ENCODE results near the gene CDK8.

The CDK8 gene

DNA sequence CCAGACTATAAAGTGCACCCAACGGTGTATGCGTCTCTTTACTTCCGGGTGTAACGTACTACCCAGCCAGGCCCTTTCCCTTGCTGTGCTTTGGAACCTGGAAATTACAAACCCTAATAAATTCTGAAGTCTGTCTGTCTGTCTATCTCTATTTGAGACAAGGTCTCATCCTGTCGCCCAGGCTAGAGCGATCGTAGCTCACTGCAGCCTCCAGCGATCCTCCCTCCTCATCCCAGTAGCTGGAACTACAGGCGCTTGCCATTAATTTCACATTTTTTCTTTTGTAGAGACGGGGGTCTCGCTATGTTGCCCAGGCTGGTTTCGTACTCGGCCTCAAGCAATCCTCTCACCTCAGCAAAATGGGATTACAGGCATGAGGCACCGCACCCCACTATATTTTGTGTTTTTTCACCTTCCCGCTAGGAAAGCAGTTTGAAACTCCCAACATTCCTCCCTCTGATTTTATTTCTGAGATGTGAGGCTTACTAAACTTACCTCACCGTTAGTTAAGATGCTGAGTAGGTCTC, 31.3 kb upstream of the CDK8 start:
- TF ChIP-seq BACH2 (CRISPR knock-in tag; IDR thresholded peaks at IDR 0.05; ENCODE audit: borderline replicate concordance) (no peak), ZFP3 (CRISPR knock-in tag; IDR thresholded peaks at IDR 0.05) (no peak), ZC3H10 (CRISPR knock-in tag; IDR thresholded peaks at IDR 0.05) (no peak), GLIS3 (CRISPR knock-in tag; IDR thresholded peaks at IDR 0.05) (no peak), ZNF8 (CRISPR knock-in tag; IDR thresholded peaks at IDR 0.05) (no peak), ZFP30 (CRISPR knock-in tag; IDR thresholded peaks at IDR 0.05) (no peak), PPARA (CRISPR knock-in tag; IDR thresholded peaks at IDR 0.05; ENCODE audit: borderline replicate concordance) (no peak), TCF4 (CRISPR knock-in tag; IDR thresholded peaks at IDR 0.05; ENCODE audit: borderline replicate concordance) (no peak), ARNTL (CRISPR knock-in tag; IDR thresholded peaks at IDR 0.05; ENCODE audit: borderline replicate concordance, low read depth) (no peak), CSDC2 (CRISPR knock-in tag; IDR thresholded peaks at IDR 0.05) (no peak; the same call in 1 of the 2 replicates), SNAI2 (CRISPR knock-in tag; IDR thresholded peaks at IDR 0.05) (no peak), ESRRG (CRISPR knock-in tag; IDR thresholded peaks at IDR 0.05) (no peak), TSHZ2 (CRISPR knock-in tag; IDR thresholded peaks at IDR 0.05) (no peak), ZNF565 (CRISPR knock-in tag; conservative IDR thresholded peaks at IDR 0.05; ENCODE audit: low read depth) (no peak), OSR1 (CRISPR knock-in tag; IDR thresholded peaks at IDR 0.05) (no peak), RARB (CRISPR knock-in tag; IDR thresholded peaks at IDR 0.05) (no peak), ZNF70 (CRISPR knock-in tag; IDR thresholded peaks at IDR 0.05) (no peak)
- TF ChIP-seq, protein P1, sequence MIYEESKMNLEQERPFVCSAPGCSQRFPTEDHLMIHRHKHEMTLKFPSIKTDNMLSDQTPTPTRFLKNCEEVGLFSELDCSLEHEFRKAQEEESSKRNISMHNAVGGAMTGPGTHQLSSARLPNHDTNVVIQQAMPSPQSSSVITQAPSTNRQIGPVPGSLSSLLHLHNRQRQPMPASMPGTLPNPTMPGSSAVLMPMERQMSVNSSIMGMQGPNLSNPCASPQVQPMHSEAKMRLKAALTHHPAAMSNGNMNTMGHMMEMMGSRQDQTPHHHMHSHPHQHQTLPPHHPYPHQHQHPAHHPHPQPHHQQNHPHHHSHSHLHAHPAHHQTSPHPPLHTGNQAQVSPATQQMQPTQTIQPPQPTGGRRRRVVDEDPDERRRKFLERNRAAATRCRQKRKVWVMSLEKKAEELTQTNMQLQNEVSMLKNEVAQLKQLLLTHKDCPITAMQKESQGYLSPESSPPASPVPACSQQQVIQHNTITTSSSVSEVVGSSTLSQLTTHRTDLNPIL (CRISPR knock-in tag; IDR thresholded peaks at IDR 0.05; ENCODE audit: low read depth): no peak
- TF ChIP-seq, protein P2, sequence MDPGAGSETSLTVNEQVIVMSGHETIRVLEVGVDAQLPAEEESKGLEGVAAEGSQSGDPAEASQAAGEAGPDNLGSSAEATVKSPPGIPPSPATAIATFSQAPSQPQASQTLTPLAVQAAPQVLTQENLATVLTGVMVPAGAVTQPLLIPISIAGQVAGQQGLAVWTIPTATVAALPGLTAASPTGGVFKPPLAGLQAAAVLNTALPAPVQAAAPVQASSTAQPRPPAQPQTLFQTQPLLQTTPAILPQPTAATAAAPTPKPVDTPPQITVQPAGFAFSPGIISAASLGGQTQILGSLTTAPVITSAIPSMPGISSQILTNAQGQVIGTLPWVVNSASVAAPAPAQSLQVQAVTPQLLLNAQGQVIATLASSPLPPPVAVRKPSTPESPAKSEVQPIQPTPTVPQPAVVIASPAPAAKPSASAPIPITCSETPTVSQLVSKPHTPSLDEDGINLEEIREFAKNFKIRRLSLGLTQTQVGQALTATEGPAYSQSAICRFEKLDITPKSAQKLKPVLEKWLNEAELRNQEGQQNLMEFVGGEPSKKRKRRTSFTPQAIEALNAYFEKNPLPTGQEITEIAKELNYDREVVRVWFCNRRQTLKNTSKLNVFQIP (CRISPR knock-in tag; IDR thresholded peaks at IDR 0.05; ENCODE audit: borderline replicate concordance, low read depth): no peak
- ATAC-seq: peak; percentile 59

DNA sequence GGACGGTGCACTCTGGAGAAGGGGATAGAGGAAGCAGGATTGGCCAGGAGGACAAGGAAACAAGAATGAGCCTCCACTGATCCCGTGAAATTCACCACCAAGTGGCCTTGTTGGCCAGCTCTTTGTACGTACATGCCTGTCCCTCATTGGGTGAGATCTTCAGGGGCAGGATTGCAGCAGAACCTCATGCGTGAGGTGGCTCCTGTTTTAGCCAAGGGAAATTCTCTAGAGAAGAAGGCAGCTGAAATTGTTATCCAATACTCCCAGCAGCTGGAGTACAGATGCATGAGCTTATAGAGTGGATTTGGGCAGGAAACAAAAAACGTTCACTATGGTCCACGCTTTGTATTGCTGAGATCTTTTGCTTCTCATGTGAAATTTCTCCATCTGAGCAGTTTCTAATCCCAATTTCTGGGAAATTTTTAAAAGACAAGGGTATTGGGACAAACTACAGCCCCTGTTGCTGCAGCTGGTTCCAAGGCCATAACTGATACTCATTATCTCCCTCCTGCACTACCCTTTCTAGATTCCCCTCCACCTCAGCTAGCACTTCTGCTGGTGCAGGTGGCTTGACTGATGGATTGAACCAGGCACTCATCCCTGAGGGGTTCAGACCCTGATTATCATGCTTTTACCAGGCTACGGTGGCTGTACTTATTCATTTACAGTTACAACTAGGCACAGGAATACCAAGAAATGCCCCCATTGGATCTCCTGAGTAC, 27.9 kb upstream of the CDK8 start:
- no peak for TF ChIP-seq ZC3H10 (CRISPR knock-in tag; IDR thresholded peaks at IDR 0.05)
- TF ChIP-seq, protein P1 (CRISPR knock-in tag; IDR thresholded peaks at IDR 0.05; ENCODE audit: low read depth): no peak
- no peak for TF ChIP-seq ESRRG (CRISPR knock-in tag; IDR thresholded peaks at IDR 0.05)
- TF ChIP-seq ISL1 (CRISPR knock-in tag; IDR thresholded peaks at IDR 0.05): no peak
- TF ChIP-seq ZFP3 (CRISPR knock-in tag; IDR thresholded peaks at IDR 0.05): no peak
- TF ChIP-seq TSHZ2 (CRISPR knock-in tag; IDR thresholded peaks at IDR 0.05): no peak
- no peak for TF ChIP-seq OSR1 (CRISPR knock-in tag; IDR thresholded peaks at IDR 0.05)
- no peak for TF ChIP-seq TOX (CRISPR knock-in tag; IDR thresholded peaks at IDR 0.05; ENCODE audit: borderline replicate concordance)
- no peak for TF ChIP-seq ZNF565 (CRISPR knock-in tag; conservative IDR thresholded peaks at IDR 0.05; ENCODE audit: low read depth)
- TF ChIP-seq BACH2 (CRISPR knock-in tag; IDR thresholded peaks at IDR 0.05; ENCODE audit: borderline replicate concordance): no peak
- TF ChIP-seq, protein P2 (CRISPR knock-in tag; IDR thresholded peaks at IDR 0.05; ENCODE audit: borderline replicate concordance, low read depth): no peak
- no peak for TF ChIP-seq SNAI2 (CRISPR knock-in tag; IDR thresholded peaks at IDR 0.05)
- no peak for TF ChIP-seq GLIS3 (CRISPR knock-in tag; IDR thresholded peaks at IDR 0.05)
- no peak for TF ChIP-seq PATZ1 (CRISPR knock-in tag; IDR thresholded peaks at IDR 0.05; ENCODE audit: borderline replicate concordance)
- ATAC-seq: no peak

All from SK-N-SH treated with all-trans-retinoic acid at 6 μM for 48 hours (cell line).